ENCODE results near the gene ARF6. TPM values are rescaled to one million over a fixed set of nuclear protein-coding genes. Genes with fewer than 3 reads are reported as not detected.
"Not testable (repeated sequence)": the region's sequence is repeated elsewhere in the genome, so short reads cannot be mapped to it uniquely, and the experiment has no call there.

The ARF6 gene
- total and polyA plus RNA-seq, 9 donors = 16.0 to 48.9 (median 36.0) TPM

DNA sequence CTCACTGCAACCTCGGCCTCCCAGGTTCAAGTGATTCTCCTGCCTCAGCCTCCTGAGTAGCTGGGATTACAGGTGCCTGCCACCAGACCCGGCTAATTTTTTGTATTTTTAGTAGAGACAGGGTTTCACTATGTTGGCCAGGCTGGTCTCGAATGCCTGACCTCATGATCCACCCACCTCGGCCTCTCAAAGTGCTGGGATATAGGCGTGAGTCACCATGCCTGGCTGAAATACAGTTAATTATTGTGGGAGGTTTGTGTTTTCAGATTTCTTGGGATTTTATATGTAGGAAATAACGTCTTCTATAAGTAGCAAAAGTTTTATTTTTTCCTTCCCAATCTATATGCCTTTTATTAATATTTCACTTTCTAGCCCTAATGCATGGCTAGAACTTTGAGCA lies 19.3 kb upstream of the ARF6 start:
- H3K27me3 ChIP-seq (ENCODE audit: control insufficient read depth, insufficient read depth, low read length); H3K9me3 ChIP-seq (replicated peaks; ENCODE audit: control insufficient read depth, low read depth, low read length); H3K4me1 ChIP-seq (ENCODE audit: control insufficient read depth, insufficient read depth, low read length); H3K27ac ChIP-seq (ENCODE audit: low read length); H3K36me3 ChIP-seq (ENCODE audit: control insufficient read depth, insufficient read depth, low read length); H3K4me3 ChIP-seq (ENCODE audit: low read length); DNase-seq: not testable (repeated sequence)
- WGBS (ENCODE audit: insufficient coverage) = 78% methylated on average over 1 of the region's 6 CpGs

DNA sequence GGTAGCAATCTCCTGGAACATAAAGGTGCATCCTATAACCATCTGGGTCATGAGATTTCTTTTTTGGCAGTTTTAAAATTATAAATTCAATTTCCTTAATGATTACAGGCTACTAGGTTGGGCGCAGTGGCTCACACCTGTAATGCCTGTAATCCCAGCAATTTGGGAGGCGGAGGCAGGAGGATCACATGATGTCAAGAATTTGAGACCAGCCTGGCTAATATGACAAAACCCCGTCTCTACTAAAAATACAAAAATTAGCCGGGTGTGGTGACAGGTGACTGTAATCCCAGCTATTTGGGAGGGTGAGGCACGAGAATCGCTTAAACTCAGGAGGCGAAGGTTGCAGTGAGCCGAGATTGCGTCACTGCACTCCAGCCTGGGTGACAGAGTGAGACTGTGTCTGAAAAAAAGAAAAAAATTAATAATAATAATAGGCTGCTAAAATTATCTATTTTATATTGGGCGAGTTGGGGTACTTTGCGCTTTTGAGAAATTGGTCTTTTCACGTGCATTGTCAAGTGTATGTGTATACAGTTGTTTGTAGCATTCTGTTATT lies 17.2 kb upstream of the ARF6 start:
- no peaks in the 10 kb centered on the region for H3K9me3 ChIP-seq (replicated peaks; ENCODE audit: control insufficient read depth, low read depth, low read length)
- H3K4me1 ChIP-seq (ENCODE audit: control insufficient read depth, insufficient read depth, low read length) = no peaks in the 10 kb centered on the region
- no peaks in the 10 kb centered on the region for H3K27me3 ChIP-seq (ENCODE audit: control insufficient read depth, insufficient read depth, low read length)
- H3K27ac ChIP-seq (ENCODE audit: low read length) = no peak overlapping the region
- no peaks in the 10 kb centered on the region for H3K36me3 ChIP-seq (ENCODE audit: control insufficient read depth, insufficient read depth, low read length)
- DNase-seq = no peak
- H3K4me3 ChIP-seq (ENCODE audit: low read length) = no peak overlapping the region
- WGBS (ENCODE audit: insufficient coverage) = no CpG with 5 or more reads among the region's 12 CpGs

- no peak for DNase-seq
- Histone ChIP-seq H3K27ac (ENCODE audit: low read length) (no peak overlapping the region), H3K9me3 (replicated peaks; ENCODE audit: control insufficient read depth, low read depth, low read length) (no peaks in the 10 kb centered on the region), H3K27me3 (ENCODE audit: control insufficient read depth, insufficient read depth, low read length) (no peaks in the 10 kb centered on the region), H3K36me3 (ENCODE audit: control insufficient read depth, insufficient read depth, low read length) (no peaks in the 10 kb centered on the region), H3K4me3 (ENCODE audit: low read length) (no peak overlapping the region), H3K4me1 (ENCODE audit: control insufficient read depth, insufficient read depth, low read length) (no peaks in the 10 kb centered on the region)
- 50% methylated on average over 3 of the region's 4 CpGs for WGBS (ENCODE audit: insufficient coverage)
Observed at GRCh38 chr14:49876563-49877127, 16.2 kb upstream of the ARF6 start.

DNA sequence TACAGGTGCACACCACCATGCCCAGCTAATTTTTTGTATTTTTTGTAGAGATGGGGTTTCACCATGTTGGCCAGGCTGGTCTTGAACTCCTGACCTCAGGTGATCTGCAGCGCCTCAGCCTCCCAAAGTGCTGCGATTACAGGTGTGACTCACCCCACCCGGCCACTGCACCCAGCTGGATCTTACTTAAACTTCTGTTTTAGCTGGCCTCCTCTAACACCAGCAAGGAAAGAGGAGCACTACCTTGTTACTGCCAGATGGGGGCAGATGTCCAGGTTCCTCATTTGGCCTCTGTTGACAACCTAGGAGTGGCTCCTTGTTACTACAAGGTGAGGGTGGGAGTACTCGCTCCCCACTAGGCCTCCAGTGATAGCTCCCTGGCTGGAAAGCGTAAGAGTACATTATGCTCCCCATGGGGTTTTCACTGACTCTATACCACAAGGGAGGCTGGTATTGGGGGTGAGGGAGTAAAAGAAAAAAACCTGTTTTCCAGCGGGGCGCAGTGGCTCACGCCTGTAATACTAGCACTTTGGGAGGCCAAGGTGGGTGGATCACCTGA lies 13.2 kb upstream of the ARF6 start:
- H3K9me3 ChIP-seq (replicated peaks; ENCODE audit: control insufficient read depth, low read depth, low read length) = no peaks in the 10 kb centered on the region
- peak; percentile 61 for DNase-seq
- H3K36me3 ChIP-seq (ENCODE audit: control insufficient read depth, insufficient read depth, low read length) = no peaks in the 10 kb centered on the region
- no peak overlapping the region for H3K27ac ChIP-seq (ENCODE audit: low read length)
- no peak overlapping the region for H3K4me3 ChIP-seq (ENCODE audit: low read length)
- 53% methylated on average over 6 of the region's 8 CpGs for WGBS (ENCODE audit: insufficient coverage)
- no peaks in the 10 kb centered on the region for H3K27me3 ChIP-seq (ENCODE audit: control insufficient read depth, insufficient read depth, low read length)
- no peaks in the 10 kb centered on the region for H3K4me1 ChIP-seq (ENCODE audit: control insufficient read depth, insufficient read depth, low read length)

DNA sequence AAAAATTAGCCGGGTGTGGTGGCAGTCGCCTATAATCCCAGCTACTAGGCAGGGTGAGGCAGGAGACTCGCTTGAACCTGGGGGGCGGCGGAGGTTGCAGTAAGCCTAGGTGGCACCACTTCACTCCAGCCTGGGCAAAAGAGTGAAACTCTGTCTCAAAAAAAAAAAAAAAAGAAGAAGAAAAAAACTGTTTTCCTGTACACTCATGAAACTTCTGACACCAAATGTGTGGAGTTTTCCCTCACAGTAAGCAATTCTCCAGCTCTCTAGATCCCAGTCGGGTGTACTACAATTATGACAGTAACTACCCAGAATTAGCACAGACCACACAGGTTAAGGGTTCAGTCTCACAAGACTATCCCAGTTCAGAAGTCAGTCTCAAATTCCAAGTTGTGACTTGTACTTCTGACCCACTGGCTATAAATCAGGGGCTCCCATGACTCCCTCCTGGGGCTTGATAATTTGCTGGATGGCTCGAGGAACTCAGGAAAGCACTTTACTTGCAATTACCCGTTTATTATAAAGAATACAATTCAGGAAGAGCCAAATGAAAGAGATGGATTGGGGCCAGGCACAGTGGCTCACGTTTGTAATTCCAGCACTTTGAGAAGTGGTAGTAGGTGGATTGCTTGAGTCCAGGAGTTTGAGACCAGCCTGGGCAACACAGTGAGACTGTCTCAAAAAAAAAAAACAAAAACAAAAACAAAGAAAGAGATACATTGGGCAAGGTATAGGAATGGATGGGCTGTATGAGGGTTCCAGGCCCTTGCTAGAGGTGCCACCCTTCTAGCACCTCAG lies 12.4 kb upstream of the ARF6 start:
- H3K4me1 ChIP-seq (ENCODE audit: control insufficient read depth, insufficient read depth, low read length) = no peaks in the 10 kb centered on the region
- no peaks in the 10 kb centered on the region for H3K27me3 ChIP-seq (ENCODE audit: control insufficient read depth, insufficient read depth, low read length)
- peak; percentile 60 for DNase-seq
- no peak overlapping the region for H3K27ac ChIP-seq (ENCODE audit: low read length)
- no peak overlapping the region for H3K4me3 ChIP-seq (ENCODE audit: low read length)
- 55% methylated on average over 4 of the region's 9 CpGs for WGBS (ENCODE audit: insufficient coverage)
- H3K9me3 ChIP-seq (replicated peaks; ENCODE audit: control insufficient read depth, low read depth, low read length) = no peaks in the 10 kb centered on the region
- no peaks in the 10 kb centered on the region for H3K36me3 ChIP-seq (ENCODE audit: control insufficient read depth, insufficient read depth, low read length)

DNA sequence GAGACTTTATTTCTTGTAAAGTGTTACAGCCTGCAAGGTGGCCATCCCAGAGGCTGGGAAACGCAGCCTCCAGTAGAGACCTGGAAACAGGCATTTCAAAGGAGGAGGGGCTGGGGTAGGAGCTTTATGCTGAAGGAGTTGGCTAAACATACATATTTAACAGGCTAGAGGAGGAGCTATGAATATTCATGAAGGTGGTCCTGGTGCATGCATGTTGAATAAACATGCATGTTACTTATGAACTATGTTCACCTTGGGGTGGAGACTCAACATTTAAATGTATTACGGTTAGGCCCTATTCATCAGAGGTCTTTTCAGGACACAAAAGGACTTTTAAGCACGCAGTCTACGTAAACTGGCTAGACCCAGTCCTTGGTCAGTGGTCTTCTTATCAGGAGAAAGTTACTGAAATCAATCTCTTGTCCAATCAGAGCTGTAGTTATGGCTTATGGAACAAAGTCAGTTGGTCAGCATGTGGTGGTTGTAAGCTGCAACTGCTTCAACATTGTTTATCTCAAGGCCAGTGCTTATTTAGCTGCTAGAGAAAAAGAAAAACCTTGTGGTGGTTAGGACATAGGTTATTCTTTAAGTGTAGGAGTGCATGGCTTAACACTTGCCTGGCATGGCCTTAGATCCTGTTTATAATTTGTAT lies 11.4 kb upstream of the ARF6 start:
- Histone ChIP-seq H3K27ac (ENCODE audit: low read length) (no peak overlapping the region), H3K4me3 (ENCODE audit: low read length) (no peak overlapping the region), H3K27me3 (ENCODE audit: control insufficient read depth, insufficient read depth, low read length) (peaks cover 2% of the 10 kb centered on the region), H3K4me1 (ENCODE audit: control insufficient read depth, insufficient read depth, low read length) (no peaks in the 10 kb centered on the region), H3K9me3 (replicated peaks; ENCODE audit: control insufficient read depth, low read depth, low read length) (no peaks in the 10 kb centered on the region), H3K36me3 (ENCODE audit: control insufficient read depth, insufficient read depth, low read length) (no peaks in the 10 kb centered on the region)
- no peak for DNase-seq
- 96% methylated on average over 3 of the region's 4 CpGs for whole genome bisulfite sequencing (ENCODE audit: insufficient coverage)

DNA sequence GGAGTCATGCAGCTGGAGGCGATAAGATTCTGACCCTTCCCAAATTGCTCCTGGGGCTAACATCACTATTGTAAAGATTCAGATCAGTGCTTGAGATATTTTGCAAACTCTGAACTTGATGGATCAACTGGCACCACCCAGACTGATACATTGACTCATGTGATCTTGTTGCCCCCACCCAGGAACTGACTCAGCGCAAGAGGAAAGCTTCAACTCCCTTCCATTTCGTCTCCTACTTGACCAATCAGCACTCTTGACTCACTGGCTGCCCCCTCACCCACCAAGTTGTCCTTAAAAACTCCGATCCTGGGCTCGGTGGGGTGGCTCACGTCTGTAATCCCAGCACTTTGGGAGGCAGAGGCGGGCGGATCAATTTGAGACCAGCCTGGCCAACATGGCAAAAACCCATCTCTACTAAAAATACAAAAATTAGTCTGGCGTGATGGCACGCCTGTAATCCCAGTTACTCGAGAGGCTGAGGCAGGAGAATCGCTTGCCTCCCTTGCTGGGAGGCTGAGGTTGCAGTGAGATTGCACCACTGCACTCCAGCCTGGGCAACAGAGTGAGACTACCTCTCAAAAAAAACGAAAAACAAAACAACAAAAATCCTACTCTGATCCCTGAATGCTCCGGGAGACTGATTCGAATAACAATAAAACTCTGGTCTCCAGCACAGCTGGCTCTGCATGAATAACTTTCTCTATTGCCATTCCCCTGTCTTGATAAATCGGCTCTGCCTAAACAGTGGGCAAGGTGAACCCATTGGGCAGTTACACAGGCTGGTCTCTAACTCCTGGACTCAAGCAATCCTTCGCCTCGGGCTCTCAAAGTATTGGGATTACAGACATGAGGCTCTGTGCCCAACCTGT lies 9.8 kb upstream of the ARF6 start:
- no peaks in the 10 kb centered on the region for H3K4me1 ChIP-seq (ENCODE audit: control insufficient read depth, insufficient read depth, low read length)
- DNase-seq = no peak
- 73% methylated on average over 14 of the region's 18 CpGs for WGBS (ENCODE audit: insufficient coverage)
- H3K27me3 ChIP-seq (ENCODE audit: control insufficient read depth, insufficient read depth, low read length) = peaks cover 2% of the 10 kb centered on the region
- no peak overlapping the region for H3K4me3 ChIP-seq (ENCODE audit: low read length)
- H3K36me3 ChIP-seq (ENCODE audit: control insufficient read depth, insufficient read depth, low read length) = no peaks in the 10 kb centered on the region
- no peak overlapping the region for H3K27ac ChIP-seq (ENCODE audit: low read length)
- H3K9me3 ChIP-seq (replicated peaks; ENCODE audit: control insufficient read depth, low read depth, low read length) = no peaks in the 10 kb centered on the region

DNA sequence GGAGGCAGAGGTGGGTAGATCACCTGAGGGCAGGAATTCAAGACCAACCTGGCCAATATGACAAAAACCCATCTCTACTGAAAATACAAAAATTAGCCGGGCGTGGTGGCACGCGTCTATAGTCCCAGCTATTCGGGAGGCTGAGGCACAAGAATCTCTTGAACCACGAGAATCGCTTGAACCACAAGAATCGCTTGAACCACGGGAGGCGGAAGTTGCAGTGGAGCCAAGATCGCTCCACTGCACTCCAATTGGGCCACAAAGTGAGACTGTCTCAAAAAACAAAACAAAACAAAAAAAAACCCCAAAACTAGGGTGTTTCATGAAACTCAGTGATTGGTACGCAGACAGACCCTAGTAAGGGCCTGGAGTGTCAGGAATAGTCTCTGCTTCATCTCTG lies 6.4 kb upstream of the ARF6 start:
- Histone ChIP-seq H3K27me3 (ENCODE audit: control insufficient read depth, insufficient read depth, low read length) (peaks cover 2% of the 10 kb centered on the region), H3K27ac (ENCODE audit: low read length) (no peak overlapping the region), H3K36me3 (ENCODE audit: control insufficient read depth, insufficient read depth, low read length) (no peaks in the 10 kb centered on the region), H3K9me3 (replicated peaks; ENCODE audit: control insufficient read depth, low read depth, low read length) (no peaks in the 10 kb centered on the region), H3K4me3 (ENCODE audit: low read length) (no peak overlapping the region), H3K4me1 (ENCODE audit: control insufficient read depth, insufficient read depth, low read length) (peaks cover under 1% of the 10 kb centered on the region)
- WGBS (ENCODE audit: insufficient coverage) = 99% methylated on average over 9 of the region's 12 CpGs
- DNase-seq = no peak

DNA sequence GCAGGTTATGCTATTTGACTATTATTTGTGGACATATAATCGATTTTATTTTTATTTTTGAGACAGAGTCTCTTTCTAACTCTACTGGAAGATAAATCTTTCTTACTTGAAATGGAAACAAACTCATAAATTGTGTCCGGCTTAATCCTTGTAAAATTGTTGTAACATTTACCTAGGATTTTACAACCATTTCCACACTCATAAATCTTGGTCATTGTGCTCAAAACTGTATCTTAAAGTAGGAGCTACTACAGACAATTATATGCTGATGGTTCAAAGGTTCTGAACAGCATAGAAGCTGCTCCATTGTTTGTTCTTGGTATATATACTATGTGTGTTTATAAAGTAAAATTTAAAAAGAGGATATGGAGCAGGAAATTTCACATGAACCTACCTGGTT lies 4.6 kb upstream of the ARF6 start:
- Histone ChIP-seq H3K9me3 (replicated peaks; ENCODE audit: control insufficient read depth, low read depth, low read length) (no peaks in the 10 kb centered on the region), H3K4me1 (ENCODE audit: control insufficient read depth, insufficient read depth, low read length) (peaks cover 5% of the 10 kb centered on the region), H3K27ac (ENCODE audit: low read length) (no peak overlapping the region), H3K36me3 (ENCODE audit: control insufficient read depth, insufficient read depth, low read length) (no peaks in the 10 kb centered on the region), H3K4me3 (ENCODE audit: low read length) (no peak overlapping the region), H3K27me3 (ENCODE audit: control insufficient read depth, insufficient read depth, low read length) (peaks cover 2% of the 10 kb centered on the region)
- WGBS (ENCODE audit: insufficient coverage) = no CpG with 5 or more reads among the region's 2 CpGs
- no peak for DNase-seq
